CD4-positive, alpha-beta memory T cell (primary cell): ENCODE measurements around the gene CD3D. TPM values are rescaled to one million over a fixed set of nuclear protein-coding genes. Genes with fewer than 3 reads are reported as not detected.

Experiments used
- CTCF ChIA-PET: fragments of 350-600 bp; sonication (Branson Sonifier 250); formaldehyde crosslinking; loops from one replicate; lab custom pipeline; 2021; ENCODE audit warnings: inconsistent platforms; ENCODE audit not compliant: partially characterized antibody; lab: Charles Lee
- POLR2A ChIA-PET: fragments of 350-600 bp; sonication (Branson Sonifier 250); formaldehyde crosslinking; loops from one replicate; lab custom pipeline; 2021; ENCODE audit not compliant: partially characterized antibody; lab: Charles Lee
- DNase-seq, 5 donors: peaks; one replicate each; pipeline versions ENCODE4 v3.0.0 to v3.0.0-alpha.2; 2020 to 2022; ENCODE audit warnings: mixed read lengths in 1 of 5
- H3K27ac ChIP-seq: one replicate; pipeline ENCODE4 v1.7.0; 2013; ENCODE audit warnings: low read depth, low read length
- H3K27me3 ChIP-seq: 2 replicates; pipeline ENCODE4 v1.7.0; 2013; ENCODE audit warnings: mild to moderate bottlenecking, low read length, moderate library complexity; ENCODE audit not compliant: insufficient read depth
- H3K36me3 ChIP-seq: 2 replicates; pipeline ENCODE4 v1.7.0; 2013; ENCODE audit warnings: mild to moderate bottlenecking, low read length, moderate library complexity; ENCODE audit not compliant: insufficient read depth
- H3K4me1 ChIP-seq: 2 replicates; pipeline ENCODE4 v1.7.0; 2013; ENCODE audit warnings: mild to moderate bottlenecking, low read length, moderate library complexity; ENCODE audit not compliant: insufficient read depth
- H3K4me3 ChIP-seq, 2 donors: one replicate each; pipeline ENCODE4 v1.7.0; 2013; ENCODE audit warnings: low read length in 2 of 2, mild to moderate bottlenecking in 1 of 2
- H3K9me3 ChIP-seq, 2 donors: one replicate each; pipeline ENCODE4 v1.7.0; 2013; ENCODE audit warnings: low read length in 2 of 2, control low read depth in 1 of 2; ENCODE audit not compliant: control insufficient read depth in 1 of 2
- H3K27ac Mint-ChIP-seq, 7 donors: one replicate each; pipeline ENCODE4 v1.8.0; 2020 to 2021; ENCODE audit warnings: mixed read lengths in 7 of 7, mild to moderate bottlenecking in 6 of 7, inconsistent platforms in 3 of 7, moderate library complexity in 3 of 7
- H3K27me3 Mint-ChIP-seq, 2 donors: one replicate each; pipeline ENCODE4 v1.8.0; 2020 to 2021; ENCODE audit warnings: mixed read lengths in 2 of 2
- H3K36me3 Mint-ChIP-seq, 2 donors: one replicate each; pipeline ENCODE4 v1.8.0; 2020 to 2021; ENCODE audit warnings: mixed read lengths in 2 of 2, inconsistent platforms in 1 of 2, mild to moderate bottlenecking in 1 of 2
- H3K4me1 Mint-ChIP-seq, 4 donors: one replicate each; pipeline ENCODE4 v1.8.0; 2020 to 2021; ENCODE audit warnings: mixed read lengths in 4 of 4, mild to moderate bottlenecking in 1 of 4
- H3K4me3 Mint-ChIP-seq, 8 donors: one replicate each; pipeline ENCODE4 v1.8.0; 2020 to 2021; ENCODE audit warnings: mixed read lengths in 8 of 8, mild to moderate bottlenecking in 7 of 8, moderate library complexity in 6 of 8, inconsistent platforms in 3 of 8
- H3K9me3 Mint-ChIP-seq, 8 donors: one replicate each; pipeline ENCODE4 v1.8.0; 2020 to 2021; ENCODE audit warnings: mixed read lengths in 8 of 8, mild to moderate bottlenecking in 5 of 8, inconsistent platforms in 3 of 8, moderate library complexity in 1 of 8
- intact Hi-C: fragments of 100-400 bp; cut with micrococcal nuclease; formaldehyde crosslinking; loops from one replicate; pipeline ENCODE4 v1.15.1; 2023
- polyA plus RNA-seq, 2 donors: library from polyadenylated mRNA; unstranded; fragments of 300-500 nt; fragmentation: Illumina TruSeq; gene quantifications; one replicate each; pipeline ENCODE4 v1.2.3, GENCODE V29; 2021
- total RNA-seq, 2 experiments: library from RNA; stranded (reverse); gene quantifications; one replicate each; pipeline ENCODE4 v1.2.3, GENCODE V29; 2021

CD3D gene
- total and polyA plus RNA-seq, 4 experiments from 2014 or later: 338 to 1,046 (median 668) TPM

DNA sequence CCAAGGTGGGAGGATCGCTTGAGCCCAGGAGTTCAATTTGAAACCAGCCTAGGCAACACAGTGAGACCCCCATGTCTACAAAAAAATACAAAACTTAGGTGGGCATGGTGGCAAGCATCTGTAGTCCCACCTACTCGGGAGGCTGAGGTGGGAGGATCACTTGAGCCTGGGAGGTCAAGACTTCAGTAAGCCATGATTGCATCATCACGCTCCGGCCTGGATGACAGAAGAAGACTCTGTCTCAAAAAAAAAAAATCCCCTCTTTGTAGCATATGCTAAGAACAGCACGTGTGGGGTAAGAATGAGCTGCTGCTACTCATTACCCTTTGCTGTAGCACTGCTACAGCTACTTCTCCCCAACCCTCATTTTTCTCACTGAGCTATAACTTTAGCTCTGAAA lies 31.4 kb upstream of the CD3D start:
- ChIA-PET POLR2A (interaction anchor here (0.6 to 1.5 kb wide), 2 partner anchors 91 to 132 kb away, joined by 3 read pairs; no protein-coding TSS in a partner anchor), CTCF (interaction anchor here (0.7 to 3.0 kb wide), 6 partner anchors 10 to 150 kb away, joined by 3 to 10 read pairs (median 4); no protein-coding TSS in a partner anchor)
- DNase-seq: no peak
- H3K27me3 Mint-ChIP-seq: no peaks in the 10 kb centered on the region
- Histone ChIP-seq H3K4me3 (no peak overlapping the region), H3K36me3 (peaks cover 86% of the 10 kb centered on the region), H3K27ac (no peak overlapping the region), H3K4me1 (no peaks in the 10 kb centered on the region), H3K27me3 (no peaks in the 10 kb centered on the region), H3K9me3 (no peaks in the 10 kb centered on the region)
- intact Hi-C loops: no loop called here
- H3K36me3 Mint-ChIP-seq: peaks cover 76 to 86% of the 10 kb centered on the region in 2 donors
- H3K4me1 Mint-ChIP-seq: peaks cover 0 to 2% (median 0%) of the 10 kb centered on the region in 4 donors
- H3K9me3 Mint-ChIP-seq: no peaks in the 10 kb centered on the region
- H3K4me3 Mint-ChIP-seq: no peak overlapping the region
- H3K27ac Mint-ChIP-seq: peak overlapping the region in 1 of 7 donors; percentile 25

- H3K27me3 Mint-ChIP-seq: no peaks in the 10 kb centered on the region
- no peaks in the 10 kb centered on the region for H3K9me3 ChIP-seq
- DNase-seq: no peak
- H3K9me3 Mint-ChIP-seq: no peaks in the 10 kb centered on the region
- H3K36me3 Mint-ChIP-seq: peaks cover 77 to 88% of the 10 kb centered on the region in 2 donors
- H3K4me1 ChIP-seq: no peaks in the 10 kb centered on the region
- ChIA-PET POLR2A (interaction anchor here (1.5 kb wide), 1 partner anchor 132 kb away, joined by 3 read pairs; no protein-coding TSS in a partner anchor), CTCF (interaction anchor here (1.0 to 3.0 kb wide), 7 partner anchors 10 to 201 kb away, joined by 3 to 10 read pairs (median 3); no protein-coding TSS in a partner anchor)
- no peak overlapping the region for H3K4me3 ChIP-seq
- H3K36me3 ChIP-seq: peaks cover 86% of the 10 kb centered on the region
- H3K27ac Mint-ChIP-seq: peak overlapping the region in 1 of 7 donors; percentile 48
- peaks cover 0 to 2% (median 0%) of the 10 kb centered on the region in 4 donors for H3K4me1 Mint-ChIP-seq
- H3K4me3 Mint-ChIP-seq: no peak overlapping the region
- no peak overlapping the region for H3K27ac ChIP-seq
- intact Hi-C loops: no loop called here
- H3K27me3 ChIP-seq: no peaks in the 10 kb centered on the region
These were observed 30.8 kb upstream of the CD3D start for GRCh38 chr11:118373263-118373662.

GRCh38 chr11:118370774-118371173 lies 28.3 kb upstream of the CD3D start:
- no peak overlapping the region for H3K4me3 Mint-ChIP-seq
- no peak for DNase-seq
- Histone ChIP-seq H3K27ac (no peak overlapping the region), H3K4me3 (no peak overlapping the region), H3K27me3 (no peaks in the 10 kb centered on the region), H3K4me1 (no peaks in the 10 kb centered on the region), H3K36me3 (peaks cover 83% of the 10 kb centered on the region), H3K9me3 (no peaks in the 10 kb centered on the region)
- H3K27ac Mint-ChIP-seq: peak overlapping the region in 1 of 7 donors; percentile 12
- intact Hi-C loops: no loop called here
- H3K4me1 Mint-ChIP-seq: peaks cover 0 to 3% (median 0%) of the 10 kb centered on the region in 4 donors
- ChIA-PET CTCF (no interaction called here), POLR2A (interaction anchor here (0.5 kb wide), 1 partner anchor 9 kb away, joined by 3 read pairs; no protein-coding TSS in a partner anchor)
- H3K36me3 Mint-ChIP-seq: peaks cover 79 to 87% of the 10 kb centered on the region in 2 donors
- H3K27me3 Mint-ChIP-seq: no peaks in the 10 kb centered on the region
- H3K9me3 Mint-ChIP-seq: no peaks in the 10 kb centered on the region

- no peak overlapping the region for H3K27ac ChIP-seq
- intact Hi-C loops: no loop called here
- Mint-ChIP-seq H3K4me3 (no peak overlapping the region), H3K4me1 (peaks cover 17 to 31% (median 23%) of the 10 kb centered on the region in 4 donors), H3K27ac (peak overlapping the region in 4 of 7 donors; percentile 7 to 53 (median 44)), H3K9me3 (no peaks in the 10 kb centered on the region), H3K27me3 (no peaks in the 10 kb centered on the region), H3K36me3 (peaks cover 55 to 79% of the 10 kb centered on the region in 2 donors)
- H3K9me3 ChIP-seq: no peaks in the 10 kb centered on the region
- peaks cover 22% of the 10 kb centered on the region for H3K4me1 ChIP-seq
- H3K4me3 ChIP-seq: no peak overlapping the region
- peaks cover 60% of the 10 kb centered on the region for H3K36me3 ChIP-seq
- H3K27me3 ChIP-seq: no peaks in the 10 kb centered on the region
- ChIA-PET POLR2A (no interaction called here), CTCF (interaction anchor here (0.6 to 2.5 kb wide), 4 partner anchors 61 to 253 kb away, joined by 3 to 14 read pairs (median 6); no protein-coding TSS in a partner anchor)
- DNase-seq: no peak
These were observed 23.8 kb upstream of the CD3D start for GRCh38 chr11:118366287-118366686.

- peaks cover 50% of the 10 kb centered on the region for H3K36me3 ChIP-seq
- H3K9me3 Mint-ChIP-seq: no peaks in the 10 kb centered on the region
- H3K36me3 Mint-ChIP-seq: peaks cover 46 to 72% of the 10 kb centered on the region in 2 donors
- peaks cover 22 to 43% (median 31%) of the 10 kb centered on the region in 4 donors for H3K4me1 Mint-ChIP-seq
- intact Hi-C loops: no loop called here
- H3K27me3 ChIP-seq: no peaks in the 10 kb centered on the region
- H3K27me3 Mint-ChIP-seq: no peaks in the 10 kb centered on the region
- no peaks in the 10 kb centered on the region for H3K9me3 ChIP-seq
- peak overlapping the region in 3 of 7 donors; percentile 17 to 52 (median 47) for H3K27ac Mint-ChIP-seq
- no peak overlapping the region for H3K4me3 ChIP-seq
- H3K4me1 ChIP-seq: peaks cover 34% of the 10 kb centered on the region
- no peak overlapping the region for H3K27ac ChIP-seq
- H3K4me3 Mint-ChIP-seq: no peak overlapping the region
- ChIA-PET CTCF (interaction anchor here (0.7 to 2.5 kb wide), 6 partner anchors 60 to 1420 kb away, joined by 3 to 14 read pairs (median 4); no protein-coding TSS in a partner anchor), POLR2A (interaction anchor here (1.6 kb wide), 1 partner anchor 549 kb away, joined by 3 read pairs; no protein-coding TSS in a partner anchor)
- DNase-seq: no peak
These were observed 22.6 kb upstream of the CD3D start for GRCh38 chr11:118364956-118365615.

GRCh38 chr11:118359295-118359958 lies 16.9 kb upstream of the CD3D start, which contains the start of gene UBE4A:
UBE4A (plus strand) TSS chr11:118359600; CDS start chr11:118365081, 5,481 bp downstream.
- peaks cover 8 to 45% of the 10 kb centered on the region in 2 donors for H3K36me3 Mint-ChIP-seq
- peak within 1 kb of the TSS; percentile 95 to 100 (median 98) for H3K27ac Mint-ChIP-seq
- Histone ChIP-seq H3K4me3 (peak within 1 kb of the TSS; percentile 82 to 83), H3K36me3 (peaks cover 12% of the 10 kb centered on the region), H3K4me1 (peaks cover 44% of the 10 kb centered on the region), H3K27me3 (no peaks in the 10 kb centered on the region), H3K9me3 (no peaks in the 10 kb centered on the region), H3K27ac (peak within 1 kb of the TSS; percentile 91)
- H3K4me1 Mint-ChIP-seq: peaks cover 28 to 54% (median 45%) of the 10 kb centered on the region in 4 donors
- ChIA-PET CTCF (interaction anchor here (0.8 to 5.0 kb wide), 7 partner anchors 58 to 161 kb away, joined by 3 to 40 read pairs (median 3); no protein-coding TSS in a partner anchor), POLR2A (interaction anchor here (0.8 to 3.2 kb wide), 26 partner anchors 9 to 761 kb away, joined by 3 to 65 read pairs (median 4); partner anchors contain the start of genes ARCN1, CD3D, CD3E and CD3G)
- peak within 1 kb of the TSS; percentile 93 to 100 (median 98) for H3K4me3 Mint-ChIP-seq
- H3K27me3 Mint-ChIP-seq: no peaks in the 10 kb centered on the region
- H3K9me3 Mint-ChIP-seq: peaks cover 0 to 7% (median 0%) of the 10 kb centered on the region in 8 donors
- intact Hi-C loops: loop anchor here (1.0 kb wide), 4 partner anchors 20 to 129 kb away; partner anchors contain the start of genes ATP5MG and KMT2A
- peak; percentile 94 to 95 (median 95) for DNase-seq
